Hematopoietic multipotent progenitor cell treated with erythropoietin and hydrocortisone succinate and interleukin-3 and kit ligand, for 6 days (in vitro differentiated cells): ENCODE measurements around the gene INTS13.
A peak's percentile ranks its signal among the peaks of the same experiment; 100 is the strongest.
"Not testable (repeated sequence)": the region's sequence is repeated elsewhere in the genome, so short reads cannot be mapped to it uniquely, and the experiment has no call there.

ENCODE experiments used
- DNase-seq: peaks from one replicate; pipeline ENCODE4 v3.0.0-alpha.2; 2015

The INTS13 gene

DNA sequence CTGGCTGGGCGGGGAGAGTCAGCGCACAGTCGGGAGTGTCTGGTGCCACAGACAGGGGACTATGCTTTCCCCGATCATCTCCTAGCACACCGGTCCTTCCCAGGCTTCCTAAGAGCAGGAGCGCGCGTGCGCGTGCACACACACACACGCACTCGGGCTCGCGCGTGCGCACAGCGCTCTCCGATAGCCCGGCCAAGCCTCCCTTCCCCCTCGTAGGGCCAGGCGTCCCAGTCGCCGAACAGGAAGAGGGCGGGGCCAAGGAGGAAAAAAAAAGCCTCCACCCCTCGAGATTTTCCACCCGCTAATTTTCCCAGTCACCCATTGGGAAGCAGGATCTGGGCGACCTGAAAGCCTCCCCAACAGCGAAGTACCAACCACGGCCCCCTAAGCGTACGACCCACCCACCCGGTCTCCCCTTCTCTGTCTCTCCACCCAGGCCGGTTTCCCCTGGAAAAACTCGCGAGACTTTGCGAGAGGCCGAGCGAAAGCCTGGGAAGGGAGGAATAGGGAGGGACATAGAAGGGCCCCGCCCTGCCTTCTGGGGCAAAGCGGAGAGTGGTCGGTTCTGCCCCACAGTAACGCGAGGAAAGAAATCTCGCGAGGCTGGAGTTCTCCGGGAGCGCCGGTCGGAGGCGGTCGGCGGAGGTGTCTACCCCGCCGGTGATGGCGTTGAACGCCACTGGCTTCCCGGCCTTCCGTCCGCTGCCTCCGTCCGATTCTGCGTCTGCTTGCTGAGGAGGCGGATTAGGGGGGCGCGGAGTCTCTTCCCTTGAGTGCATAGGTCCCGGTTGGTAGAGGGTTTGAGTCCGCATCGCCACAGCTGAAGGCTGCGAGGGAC is at the start of gene INTS13, which contains the start of gene FGFR1OP2:
Gene INTS13, minus strand, starts transcription at position 119 of the 838 bp plus-strand sequence. CDS start 1,178 bp downstream, outside the sequence.
Gene FGFR1OP2, plus strand, starts transcription at position 608 of the 838 bp plus-strand sequence. CDS start 15,689 bp downstream, outside the sequence.
- DNase-seq, result peak; percentile 100

DNA sequence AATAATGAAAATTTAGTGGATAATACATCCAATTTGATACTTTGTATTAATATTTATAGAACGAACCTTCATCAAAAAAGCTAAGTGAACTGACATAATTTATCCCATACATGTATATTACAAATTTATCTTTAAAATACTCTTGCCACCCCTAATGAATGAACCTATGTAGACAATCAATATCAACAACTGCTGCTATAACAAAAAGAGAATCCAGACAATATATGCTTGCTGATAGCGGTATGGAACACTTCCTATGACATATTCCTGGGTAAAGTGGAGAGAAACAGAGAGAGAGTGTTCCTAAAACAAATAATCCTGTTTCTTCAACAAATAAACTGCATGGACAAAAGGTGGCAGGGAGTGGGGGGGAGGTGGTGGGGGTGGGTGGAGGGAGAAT is 45.1 kb upstream of the INTS13 start:
- no peak for DNase-seq

DNA sequence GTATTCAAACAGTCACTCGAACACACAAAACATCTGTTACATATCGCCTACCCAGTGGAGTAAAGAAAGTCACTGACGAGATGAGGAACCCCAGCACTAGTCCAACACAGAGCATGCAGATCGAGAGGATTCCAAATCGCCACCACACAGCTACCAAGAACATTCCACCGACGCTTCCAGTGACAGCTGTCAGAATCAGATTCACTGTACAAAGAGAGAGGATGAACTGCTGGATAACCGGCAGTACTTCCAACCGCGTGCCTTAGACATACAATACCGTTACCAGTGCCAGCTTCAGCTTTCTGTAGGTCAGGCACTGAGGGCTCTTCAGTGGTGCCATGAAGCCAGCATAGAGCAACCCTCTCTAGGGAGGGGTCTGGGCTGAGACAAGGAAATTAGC is 42.0 kb upstream of the INTS13 start:
- no peak for DNase-seq

DNA sequence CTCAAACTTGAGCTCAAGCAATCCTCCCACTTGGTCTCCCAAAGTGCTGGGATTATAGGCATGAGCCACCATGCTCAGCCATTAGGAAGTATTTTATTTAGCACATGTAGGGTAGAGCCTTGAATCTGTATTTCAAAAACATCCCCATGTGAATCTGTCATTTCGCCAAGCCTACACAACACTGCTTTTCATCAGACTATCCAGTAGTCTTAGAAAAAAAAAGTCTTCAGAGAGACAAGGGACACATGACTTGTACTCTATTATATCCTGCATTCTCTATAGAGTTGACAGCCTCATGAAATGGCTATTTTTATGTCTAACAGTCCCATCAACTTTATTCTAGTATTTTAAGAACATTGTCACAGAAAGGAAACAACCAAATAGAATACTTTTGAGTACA is 41.0 kb upstream of the INTS13 start:
- DNase-seq, result no peak

DNA sequence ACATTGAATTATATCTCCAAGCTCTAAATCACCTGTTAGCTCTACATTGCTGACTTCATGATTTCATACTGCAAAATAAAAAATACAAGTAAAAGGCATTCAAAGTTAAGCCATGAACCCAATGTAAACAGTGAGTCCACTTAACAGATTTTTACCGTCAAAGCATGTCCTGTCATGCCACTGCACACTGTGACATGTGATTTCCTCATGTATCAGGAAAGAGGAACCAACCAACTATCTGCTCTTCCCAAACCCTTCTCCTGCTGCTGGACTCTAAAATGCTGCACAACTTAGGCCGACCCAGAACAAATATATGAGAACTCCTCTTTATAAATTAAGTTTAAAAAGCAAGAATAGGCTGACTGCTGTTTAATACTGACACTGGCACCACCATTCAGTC is 38.9 kb upstream of the INTS13 start:
- DNase-seq, result peak; percentile 20

GRCh38 chr12:26971963-26972362 is 34.2 kb upstream of the INTS13 start:
- DNase-seq, result no peak

DNA sequence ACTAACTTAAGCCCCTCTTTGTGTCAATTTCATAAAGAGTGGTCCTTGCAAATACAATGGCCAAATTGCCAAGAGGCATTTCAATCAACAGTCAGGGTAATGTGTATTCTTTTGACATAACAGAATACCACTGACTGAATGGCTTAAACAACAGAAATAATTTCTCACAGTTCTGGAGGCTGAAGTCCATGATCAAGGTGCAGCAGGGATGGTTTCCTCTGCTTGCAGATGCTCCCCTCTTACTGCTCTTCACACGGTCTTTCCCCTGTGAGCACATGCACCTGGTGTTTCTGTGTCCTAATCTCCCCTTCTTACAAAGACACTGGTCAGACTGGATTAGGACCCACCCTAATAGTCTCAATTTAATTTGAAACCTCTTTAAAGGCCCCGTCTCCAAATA is 32.4 kb upstream of the INTS13 start:
- no peak for DNase-seq

- DNase-seq, result peak; percentile 38
Measured at GRCh38 chr12:26966842-26967241, 29.1 kb upstream of the INTS13 start.

DNA sequence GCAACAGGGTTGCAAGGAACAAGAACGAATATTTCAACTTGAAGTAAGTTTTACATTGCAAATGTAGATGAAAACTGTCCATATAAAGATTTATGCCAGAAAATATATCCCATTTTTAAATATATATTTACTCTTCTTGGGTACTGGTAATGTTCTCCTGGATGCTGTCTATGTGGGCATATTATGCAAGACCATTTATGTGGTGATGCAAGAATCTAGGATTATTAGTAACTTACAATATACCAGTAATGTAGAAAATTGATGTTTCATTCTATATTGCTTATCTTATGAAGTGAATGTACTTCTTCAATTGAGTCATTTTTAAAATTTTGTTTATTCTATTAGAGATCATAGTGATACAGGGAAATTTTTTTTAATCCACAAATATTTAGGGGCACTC is 25.6 kb upstream of the INTS13 start:
- peak; percentile 25 for DNase-seq

DNA sequence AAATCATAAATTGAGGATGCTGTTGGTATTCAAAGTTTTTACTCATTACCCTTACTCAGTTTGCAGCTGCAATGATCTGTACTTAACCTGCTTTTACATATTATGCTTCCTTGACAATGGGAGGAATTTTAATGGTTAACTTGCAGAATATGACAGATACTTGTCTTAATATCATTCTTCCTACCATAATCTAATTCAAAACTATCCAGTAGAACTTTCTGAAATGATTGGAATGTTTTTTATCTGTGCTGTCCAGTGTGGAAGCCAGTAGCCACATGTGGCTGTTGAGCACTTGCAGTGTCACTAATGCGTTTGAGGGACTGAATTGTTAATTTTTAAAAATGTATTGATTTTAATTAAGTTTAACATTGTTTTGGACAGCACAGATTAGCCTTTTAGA is 24.0 kb upstream of the INTS13 start:
- DNase-seq, result no peak

DNA sequence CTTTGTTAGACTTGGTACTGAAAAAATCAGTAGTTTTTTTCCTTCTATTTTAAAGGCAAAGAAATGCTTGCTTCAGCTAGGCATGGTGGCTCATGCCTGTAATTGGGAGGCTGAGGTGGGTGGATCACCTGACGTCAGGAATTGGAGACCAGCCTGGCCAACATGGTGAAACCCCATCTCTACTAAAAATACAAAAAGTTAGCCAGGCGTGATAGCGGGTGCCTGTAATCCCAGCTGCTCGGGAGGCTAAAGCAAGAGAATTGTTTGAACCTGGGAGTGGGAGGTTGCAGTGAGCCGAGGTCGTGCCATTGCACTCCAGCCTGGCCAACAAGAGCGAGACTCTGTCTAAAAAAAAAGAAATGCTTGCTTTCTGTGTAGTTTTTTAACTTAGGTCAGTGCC is 23.6 kb upstream of the INTS13 start:
- DNase-seq, result not testable (repeated sequence)

- DNase-seq, result peak; percentile 62
Measured at GRCh38 chr12:26954027-26954426, 16.2 kb upstream of the INTS13 start.

GRCh38 chr12:26953447-26953846 is 15.7 kb upstream of the INTS13 start:
- peak; percentile 47 for DNase-seq

GRCh38 chr12:26948309-26948708 is 10.5 kb upstream of the INTS13 start:
- no peak for DNase-seq

GRCh38 chr12:26941215-26941594 is 3.4 kb upstream of the INTS13 start:
- DNase-seq, result peak; percentile 43

DNA sequence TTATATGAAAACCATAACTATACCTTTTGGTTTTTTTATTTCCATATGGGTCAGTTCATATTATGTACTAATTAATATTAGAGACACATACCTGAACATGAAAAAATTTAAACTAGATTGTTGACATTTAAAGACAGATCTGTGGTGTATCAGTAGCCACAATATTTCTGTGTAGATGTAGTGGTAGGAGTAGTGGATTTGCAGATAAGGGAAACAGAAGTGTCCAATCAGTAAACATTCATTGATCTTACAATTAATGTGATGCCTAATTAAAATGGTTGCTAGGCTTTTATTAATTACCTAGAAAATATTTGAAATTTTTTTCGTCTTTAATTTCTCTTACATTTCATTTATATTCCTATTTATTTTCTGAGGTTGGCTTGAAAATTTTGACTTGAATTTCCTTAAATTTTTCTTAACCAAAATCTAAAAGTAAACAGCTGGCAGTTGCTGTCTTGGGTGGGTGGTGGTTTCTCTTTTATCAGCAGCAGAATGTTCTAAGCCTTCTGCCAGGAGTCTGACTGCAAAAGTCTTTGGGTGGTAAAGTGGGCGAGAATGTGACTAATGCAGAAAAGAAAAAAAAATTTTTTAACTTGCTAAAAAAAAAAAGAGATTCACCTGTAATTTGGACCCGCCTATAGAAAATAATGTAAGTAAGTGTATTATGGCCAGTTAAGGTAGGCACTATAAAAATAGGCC is 2.9 kb upstream of the INTS13 start:
- peak; percentile 90 for DNase-seq

DNA sequence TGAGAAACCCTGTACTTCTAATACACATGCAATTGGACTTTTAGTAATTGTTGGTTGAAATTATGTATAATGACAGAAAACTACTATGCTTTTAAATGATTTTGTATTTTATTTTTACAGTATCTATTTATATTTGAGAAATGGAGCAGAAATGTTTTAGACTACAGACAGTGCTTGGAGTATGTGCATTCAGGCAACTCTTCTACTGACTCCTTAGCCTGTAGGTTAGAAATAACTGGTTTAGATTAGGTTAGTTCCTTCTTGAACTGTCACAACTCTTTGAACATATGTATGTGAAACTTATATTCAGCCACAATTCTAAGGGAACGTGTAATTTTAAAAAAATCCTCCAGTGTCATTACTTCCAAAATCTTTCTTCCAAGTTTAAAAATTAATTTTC is 2.2 kb upstream of the INTS13 start:
- peak; percentile 61 for DNase-seq

GRCh38 chr12:26939192-26939832 is 1.5 kb upstream of the INTS13 start:
- peak; percentile 45 for DNase-seq

- DNase-seq, result peak; percentile 48
Measured at GRCh38 chr12:26938701-26939062, 901 bp upstream of the INTS13 start.

DNA sequence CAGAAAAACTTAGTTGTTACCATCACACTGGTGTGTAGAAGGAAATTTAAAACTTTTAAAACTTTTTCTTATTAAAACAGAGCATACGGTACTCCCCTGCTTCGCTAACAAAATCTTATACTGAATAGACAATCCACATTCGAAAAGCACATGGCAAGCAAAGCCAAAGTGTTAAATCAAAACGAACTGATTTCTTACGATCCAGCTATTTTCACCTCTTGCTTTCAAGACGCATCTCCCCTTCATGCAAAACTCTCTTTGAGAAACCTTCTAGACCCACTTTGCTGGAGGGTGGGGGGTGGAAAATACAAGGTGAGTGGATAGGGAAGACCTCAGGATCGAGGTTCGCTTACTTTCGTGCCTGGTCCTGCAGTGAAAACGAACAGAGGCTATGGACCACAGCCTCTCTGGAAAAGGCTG is 328 bp downstream of the INTS13 start:
- peak; percentile 48 for DNase-seq

DNA sequence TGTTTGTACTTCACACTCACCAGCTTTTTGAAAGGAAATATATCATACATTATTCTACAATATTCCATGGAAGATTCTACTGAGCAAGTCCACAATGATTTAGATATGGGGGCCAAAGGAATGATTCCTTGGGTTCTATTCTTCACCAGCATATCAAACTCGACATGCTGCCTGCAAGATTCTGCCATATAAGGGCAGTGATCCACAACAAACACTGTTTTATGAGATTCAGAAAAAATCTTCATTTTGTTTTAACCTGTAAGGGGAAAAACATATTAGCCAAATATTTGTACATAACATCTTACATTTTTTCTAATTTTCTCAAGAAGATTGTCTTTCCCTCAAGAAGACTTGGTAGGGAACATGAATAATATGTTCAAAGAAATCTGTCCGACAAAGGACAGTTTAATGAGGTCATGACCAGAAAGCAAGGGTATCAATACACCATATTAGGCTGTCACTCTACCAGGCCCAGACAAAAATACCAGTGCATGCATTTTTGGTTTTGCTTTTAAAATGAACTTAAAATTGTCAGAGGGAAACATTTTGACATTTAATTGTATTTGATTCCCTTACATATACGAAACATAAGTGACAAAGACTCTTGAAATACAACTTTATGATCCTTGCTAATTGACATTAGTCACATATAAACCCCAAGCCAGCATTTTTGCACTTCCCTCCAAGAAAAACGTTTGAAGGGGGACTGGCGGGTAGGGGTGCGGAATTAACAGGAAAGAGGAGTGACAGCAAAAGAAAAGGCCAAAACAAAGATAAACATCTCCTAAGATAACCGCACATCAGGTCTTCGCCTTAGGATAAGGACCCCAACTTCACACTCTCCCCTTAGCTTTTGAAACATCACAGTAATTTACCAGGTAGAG is 980 bp downstream of the INTS13 start:
- DNase-seq, result peak; percentile 31

DNA sequence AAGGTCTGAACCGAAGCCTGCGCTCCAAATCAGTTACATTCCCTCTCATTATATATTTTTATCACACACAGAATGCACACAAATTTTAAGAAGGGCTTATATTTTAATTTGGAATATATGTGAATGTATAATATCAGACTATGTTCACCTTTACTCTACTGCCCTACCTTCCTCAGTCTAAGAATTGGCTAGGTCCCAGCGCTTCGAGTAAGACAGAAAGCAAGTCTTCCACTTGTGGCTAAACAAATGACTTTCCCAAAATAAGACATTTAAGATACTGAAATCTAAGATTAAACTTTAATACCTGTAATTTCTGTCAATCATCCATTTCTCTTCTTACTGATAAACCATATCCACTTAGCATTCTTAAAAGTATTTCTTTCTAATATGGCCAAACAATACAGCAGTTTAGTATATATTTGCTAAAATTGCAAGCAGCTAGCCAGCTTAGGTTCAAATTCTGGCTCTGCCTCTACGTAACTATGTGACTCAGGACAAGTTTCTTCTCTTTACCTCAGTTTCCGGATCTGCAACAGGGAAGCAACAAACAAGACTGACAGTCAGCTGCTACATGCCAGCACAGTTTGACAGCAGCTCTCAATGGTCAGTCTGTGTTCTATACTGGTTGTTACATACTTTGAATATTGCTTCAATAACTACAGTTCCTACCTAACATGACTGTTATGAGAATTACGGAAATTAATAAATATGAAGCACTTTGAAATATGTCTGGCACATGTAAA is 2.0 kb downstream of the INTS13 start:
- peak; percentile 41 for DNase-seq
